H1 (cell line): Measurements from ENCODE around the gene PSMC5. TPM values are rescaled to one million over a fixed set of nuclear protein-coding genes. Genes with fewer than 3 reads are reported as not detected.

Experiments
- ATF2 ChIP-seq: IDR thresholded peaks from 2 replicates; pipeline ENCODE4 v1.6.1; 2012; ENCODE audit warnings: low read length, inconsistent platforms
- CHD7 ChIP-seq: fragments of 300-600 bp; sonication (generic); IDR thresholded peaks from 2 replicates; pipeline ENCODE4 v1.7.1; 2012; ENCODE audit warnings: low read length, moderate library complexity, mild to moderate bottlenecking, inconsistent platforms; ENCODE audit not compliant: insufficient replicate concordance
- JUN ChIP-seq: IDR thresholded peaks from 2 replicates; pipeline ENCODE4 v1.6.1; 2011; ENCODE audit warnings: low read depth, mild to moderate bottlenecking, improper control_type of control experiment, low read length
- POLR2A ChIP-seq, 2 experiments: IDR thresholded peaks; 1 replicate in 1 of 2; 2 replicates in 1 of 2; pipeline ENCODE4 v1.6.1; 2011; ENCODE audit warnings: low read depth in 2 of 2, low read length in 2 of 2, mild to moderate bottlenecking in 2 of 2; ENCODE audit errors: control extremely low read depth in 1 of 2
- SIX5 ChIP-seq: IDR thresholded peaks from 2 replicates; pipeline ENCODE4 v1.6.1; 2011; ENCODE audit warnings: mild to moderate bottlenecking, low read depth, low read length
- SP1 ChIP-seq: IDR thresholded peaks from 2 replicates; pipeline ENCODE4 v1.6.1; 2011; ENCODE audit warnings: low read depth, low read length
- SRF ChIP-seq: IDR thresholded peaks from 2 replicates; pipeline ENCODE4 v1.6.1; 2011; ENCODE audit warnings: mild to moderate bottlenecking, low read depth, low read length, moderate library complexity
- polyA plus RNA-seq, 7 experiments: library from polyadenylated mRNA; depleted of rRNA in 3 of 7; stranded (reverse) in 5 of 7; unstranded in 2 of 7; fragments of >200 nt in 5 of 7; fragments of 200-250 nt in 2 of 7; gene quantifications; 1 replicate in 5 of 7; 2 replicates in 1 of 7; 4 replicates in 1 of 7; pipeline versions ENCODE4 v1.2.1 to v1.2.3, GENCODE V29; 2011 to 2013; ENCODE audit warnings: missing spikeins in 2 of 7, mixed read lengths in 2 of 7
- total RNA-seq: library from RNA; stranded (reverse); fragmentation: NEBNext Ultra II Directional; extraction: Animal tissue kit (Norgen Biotek cat#: 25700); gene quantifications from 2 replicates; pipeline ENCODE4 v1.2.1, GENCODE V29; 2021

Gene PSMC5
- total and polyA plus RNA-seq, 2 of the 8 experiments (the other 6 are each of a cell fraction or from before 2014, with no cell fraction given) = 172 to 180 TPM

GRCh38 chr17:63840591-63841349 lies 13.5 kb downstream of the PSMC5 start (continued):
- TF ChIP-seq CHD7 = no peak
- TF ChIP-seq SRF = no peak
- no peak for TF ChIP-seq POLR2A (IDR thresholded peaks at IDR 0.05; ENCODE audit: control extremely low read depth in 1 of 2, low read depth in 2 of 2, low read length in 2 of 2)
- TF ChIP-seq SP1 = no peak
- no peak for TF ChIP-seq JUN
- no peak for TF ChIP-seq SIX5
- TF ChIP-seq ATF2 = no peak
